SKM-1 treated with dmso at 0.1 percent for 144 hours (cell line): ENCODE measurements around the gene CSTF1.
"Not testable (repeated sequence)": the region's sequence is repeated elsewhere in the genome, so short reads cannot be mapped to it uniquely, and the experiment has no call there.

ENCODE experiments used
- DNase-seq: peaks from one replicate; lab custom pipeline; 2025; ENCODE audit not compliant: unreplicated experiment; lab: John Stamatoyannopoulos, UW

Gene CSTF1

GRCh38 chr20:56368351-56369134 is 23.9 kb upstream of the CSTF1 start:
- DNase-seq, result no peak

- DNase-seq, result no peak
Measured at GRCh38 chr20:56369179-56369578, 23.3 kb upstream of the CSTF1 start.

GRCh38 chr20:56371977-56372376 is 20.5 kb upstream of the CSTF1 start:
- DNase-seq, result no peak

- no peak for DNase-seq
Measured at GRCh38 chr20:56372850-56373249, 19.6 kb upstream of the CSTF1 start.

GRCh38 chr20:56373942-56374341 is 18.5 kb upstream of the CSTF1 start:
- DNase-seq, result peak; percentile 44

- no peak for DNase-seq
Measured at GRCh38 chr20:56376331-56376730, 16.1 kb upstream of the CSTF1 start.

GRCh38 chr20:56378386-56378785 is 14.1 kb upstream of the CSTF1 start:
- DNase-seq, result no peak

- DNase-seq, result no peak
Measured at GRCh38 chr20:56380375-56380774, 12.1 kb upstream of the CSTF1 start.

GRCh38 chr20:56381501-56381900 is 10.9 kb upstream of the CSTF1 start:
- no peak for DNase-seq

- no peak for DNase-seq
Measured at GRCh38 chr20:56382696-56383095, 9.7 kb upstream of the CSTF1 start.

- no peak for DNase-seq
Measured at GRCh38 chr20:56383334-56383733, 9.1 kb upstream of the CSTF1 start.

GRCh38 chr20:56385130-56385529 is 7.3 kb upstream of the CSTF1 start:
- no peak for DNase-seq

- no peak for DNase-seq
Measured at GRCh38 chr20:56386219-56386618, 6.2 kb upstream of the CSTF1 start.

- no peak for DNase-seq
Measured at GRCh38 chr20:56388882-56389281, 3.6 kb upstream of the CSTF1 start.

- DNase-seq, result no peak
Measured at GRCh38 chr20:56389807-56390206, 2.6 kb upstream of the CSTF1 start.

- not testable (repeated sequence) for DNase-seq
Measured at GRCh38 chr20:56390396-56390795, 2.0 kb upstream of the CSTF1 start.

GRCh38 chr20:56391037-56391436 is 1.4 kb upstream of the CSTF1 start:
- no peak for DNase-seq

- DNase-seq, result peak; percentile 45
Measured at GRCh38 chr20:56391596-56392131, 781 bp upstream of the CSTF1 start.

- DNase-seq, result peak; percentile 8
Measured at GRCh38 chr20:56392881-56393482, 537 bp downstream of the CSTF1 start.

- DNase-seq, result no peak
Measured at GRCh38 chr20:56393653-56394052, 1.2 kb downstream of the CSTF1 start.

GRCh38 chr20:56395166-56395565 is 2.7 kb downstream of the CSTF1 start:
- no peak for DNase-seq

GRCh38 chr20:56400001-56400640 is 7.7 kb downstream of the CSTF1 start:
- DNase-seq, result peak; percentile 59
